Endodermal cell (in vitro differentiated cells): ENCODE measurements around the gene CSTF3. TPM values are rescaled to one million over a fixed set of nuclear protein-coding genes. Genes with fewer than 3 reads are reported as not detected.

Experiments
- DNase-seq: peaks from one replicate; pipeline ENCODE4 v3.0.0-alpha.2; 2017
- H3K27ac ChIP-seq: 2 replicates; pipeline ENCODE4 v1.5.1; 2013; ENCODE audit warnings: mild to moderate bottlenecking, low read depth, low read length, moderate library complexity
- H3K27me3 ChIP-seq: 2 replicates; pipeline ENCODE4 v1.6.1; 2013; ENCODE audit warnings: mild to moderate bottlenecking, low read length, moderate library complexity; ENCODE audit not compliant: insufficient read depth, control insufficient read depth, poor library complexity, severe bottlenecking
- H3K36me3 ChIP-seq: 2 replicates; pipeline ENCODE4 v1.7.0; 2013; ENCODE audit warnings: mild to moderate bottlenecking, low read length, moderate library complexity; ENCODE audit not compliant: control insufficient read depth, insufficient read depth
- H3K4me1 ChIP-seq: one replicate; pipeline ENCODE4 v1.7.0; 2013; ENCODE audit warnings: low read length; ENCODE audit not compliant: control insufficient read depth, insufficient read depth
- H3K4me3 ChIP-seq: 2 replicates; pipeline ENCODE4 v1.5.1; 2013; ENCODE audit warnings: mild to moderate bottlenecking, low read length, moderate library complexity
- H3K9ac ChIP-seq: 2 replicates; pipeline ENCODE4 v1.6.1; 2013; ENCODE audit warnings: mild to moderate bottlenecking, low read length, moderate library complexity; ENCODE audit not compliant: poor library complexity, severe bottlenecking; ENCODE audit errors: extremely low read depth
- H3K9me3 ChIP-seq: 2 replicates; pipeline ENCODE4 v1.6.1; 2013; ENCODE audit warnings: mild to moderate bottlenecking, low read length, moderate library complexity; ENCODE audit not compliant: control insufficient read depth
- H3K27ac Mint-ChIP-seq: 2 replicates; pipeline ENCODE4 v1.8.0; 2020; ENCODE audit warnings: mixed read lengths
- H3K27me3 Mint-ChIP-seq: 2 replicates; pipeline ENCODE4 v1.8.0; 2021; ENCODE audit warnings: mild to moderate bottlenecking, mixed read lengths; ENCODE audit not compliant: insufficient read depth
- H3K36me3 Mint-ChIP-seq: 2 replicates; pipeline ENCODE4 v1.8.0; 2020; ENCODE audit warnings: low read depth, mixed read lengths
- H3K4me1 Mint-ChIP-seq: 2 replicates; pipeline ENCODE4 v1.8.0; 2020; ENCODE audit warnings: mixed read lengths
- H3K4me3 Mint-ChIP-seq: 2 replicates; pipeline ENCODE4 v1.8.0; 2020; ENCODE audit warnings: mild to moderate bottlenecking, moderate library complexity, mixed read lengths
- H3K9me3 Mint-ChIP-seq: 2 replicates; pipeline ENCODE4 v1.8.0; 2020; ENCODE audit warnings: mild to moderate bottlenecking, mixed read lengths
- whole genome bisulfite sequencing, 2 experiments: methylation state at CpG; one replicate each; pipeline versions ENCODE4 v1.1.5 to v1.1.7; 2013; ENCODE audit warnings: missing lambda C conversion rate in 2 of 2, mixed read lengths in 1 of 2; ENCODE audit not compliant: insufficient coverage in 1 of 2, insufficient read length in 1 of 2; 5-methylcytosine and 5-hydroxymethylcytosine counted together
- total RNA-seq, 2 donors: library from RNA; stranded (reverse); fragmentation: NEBNext Ultra II Directional in 1 of 2; extraction: Animal tissue kit (Norgen Biotek cat#: 25700) in 1 of 2; gene quantifications; 2 replicates in 1 of 2; 3 replicates in 1 of 2; pipeline ENCODE4 v1.2.1, GENCODE V29; 2021
- TF ChIP-seq, protein P1 (sequence below): fragments of 200-600 bp; sonication (generic); conservative IDR thresholded peaks from 2 replicates; pipeline ENCODE4 v1.5.0; 2021; ENCODE audit warnings: antibody characterized with exemption, mild to moderate bottlenecking

The CSTF3 gene
- total RNA-seq, 2 donors from 2014 or later = 59.3 to 72.1 TPM

DNA sequence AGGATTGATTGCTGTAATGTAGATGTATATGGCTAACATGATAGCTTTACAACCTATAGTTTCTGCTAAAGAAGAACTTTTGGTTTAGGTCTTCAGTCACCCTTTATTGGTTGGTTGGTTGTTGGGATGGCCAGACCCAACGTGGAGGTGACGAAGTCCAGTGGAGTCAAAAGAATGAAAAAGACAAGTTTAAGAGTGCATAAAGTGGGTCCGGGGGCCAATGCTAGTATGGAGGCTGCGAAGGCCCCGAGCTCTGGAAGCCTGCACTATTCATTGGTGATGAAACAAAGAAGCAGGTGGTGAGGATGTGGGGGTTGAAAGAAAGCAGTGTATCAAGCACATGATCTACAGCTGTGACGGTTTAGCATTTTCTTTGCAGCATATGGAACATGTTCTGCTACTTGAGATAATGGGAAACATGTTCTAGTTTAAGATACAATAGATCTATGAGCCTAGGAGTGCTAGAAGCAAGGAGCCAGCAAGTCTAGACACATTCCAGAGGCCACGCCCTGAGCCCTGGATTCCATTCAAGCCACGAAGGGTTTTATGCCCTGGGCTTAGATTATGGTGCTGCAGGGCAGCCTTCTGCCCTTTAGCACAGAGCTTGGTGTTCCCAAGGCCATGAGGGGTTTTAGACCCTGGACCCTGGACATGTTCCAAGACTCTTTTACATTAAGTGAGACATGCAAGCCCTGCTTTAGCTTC lies 115.6 kb downstream of the CSTF3 start:
- H3K4me3 ChIP-seq = no peak overlapping the region
- no peaks in the 10 kb centered on the region for H3K27me3 ChIP-seq
- Mint-ChIP-seq H3K9me3 (peaks cover 31% of the 10 kb centered on the region), H3K36me3 (peaks cover 70% of the 10 kb centered on the region), H3K27ac (no peak overlapping the region), H3K4me3 (no peak overlapping the region), H3K4me1 (peaks cover 42% of the 10 kb centered on the region), H3K27me3 (no peaks in the 10 kb centered on the region)
- TF ChIP-seq, protein P1, sequence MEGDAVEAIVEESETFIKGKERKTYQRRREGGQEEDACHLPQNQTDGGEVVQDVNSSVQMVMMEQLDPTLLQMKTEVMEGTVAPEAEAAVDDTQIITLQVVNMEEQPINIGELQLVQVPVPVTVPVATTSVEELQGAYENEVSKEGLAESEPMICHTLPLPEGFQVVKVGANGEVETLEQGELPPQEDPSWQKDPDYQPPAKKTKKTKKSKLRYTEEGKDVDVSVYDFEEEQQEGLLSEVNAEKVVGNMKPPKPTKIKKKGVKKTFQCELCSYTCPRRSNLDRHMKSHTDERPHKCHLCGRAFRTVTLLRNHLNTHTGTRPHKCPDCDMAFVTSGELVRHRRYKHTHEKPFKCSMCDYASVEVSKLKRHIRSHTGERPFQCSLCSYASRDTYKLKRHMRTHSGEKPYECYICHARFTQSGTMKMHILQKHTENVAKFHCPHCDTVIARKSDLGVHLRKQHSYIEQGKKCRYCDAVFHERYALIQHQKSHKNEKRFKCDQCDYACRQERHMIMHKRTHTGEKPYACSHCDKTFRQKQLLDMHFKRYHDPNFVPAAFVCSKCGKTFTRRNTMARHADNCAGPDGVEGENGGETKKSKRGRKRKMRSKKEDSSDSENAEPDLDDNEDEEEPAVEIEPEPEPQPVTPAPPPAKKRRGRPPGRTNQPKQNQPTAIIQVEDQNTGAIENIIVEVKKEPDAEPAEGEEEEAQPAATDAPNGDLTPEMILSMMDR = no peak
- no peaks in the 10 kb centered on the region for H3K4me1 ChIP-seq
- no peak overlapping the region for H3K9ac ChIP-seq
- no peak overlapping the region for H3K27ac ChIP-seq
- 96 to 97% methylated on average over 8 of the region's 8 CpGs for WGBS, 2 experiments
- no peak for DNase-seq
- peaks cover 47% of the 10 kb centered on the region for H3K9me3 ChIP-seq
- H3K36me3 ChIP-seq = peaks cover 59% of the 10 kb centered on the region

DNA sequence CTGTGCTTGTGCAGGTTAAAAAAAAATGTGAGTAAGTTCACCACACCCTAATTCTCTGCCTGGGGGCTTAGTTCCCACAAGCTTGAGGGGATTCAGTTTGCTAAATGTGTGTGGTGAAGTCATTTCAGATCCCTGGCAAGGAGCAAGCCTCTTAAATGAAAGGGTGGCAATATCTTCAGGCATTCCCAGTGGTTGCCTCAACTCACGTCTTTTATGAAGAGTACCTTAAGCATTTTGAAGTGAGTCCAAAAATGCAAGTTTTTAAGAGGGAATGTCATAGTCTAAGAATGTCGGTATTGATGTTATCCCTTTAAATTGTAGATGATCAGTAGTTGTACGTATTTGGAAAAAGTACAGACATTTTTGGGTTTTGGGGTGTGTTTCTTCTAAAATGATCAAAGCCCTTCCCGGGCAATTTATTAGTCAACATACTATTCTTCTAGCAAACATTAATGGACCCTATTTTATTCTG lies 117.0 kb downstream of the CSTF3 start:
- Histone ChIP-seq H3K4me1 (no peaks in the 10 kb centered on the region), H3K27ac (no peak overlapping the region), H3K36me3 (peaks cover 59% of the 10 kb centered on the region), H3K9ac (no peak overlapping the region), H3K27me3 (no peaks in the 10 kb centered on the region), H3K4me3 (peak overlapping the region; percentile 36), H3K9me3 (peaks cover 47% of the 10 kb centered on the region)
- WGBS, 2 experiments = 96 to 100% methylated on average over 2 to 3 of the region's 4 CpGs
- H3K27ac Mint-ChIP-seq = no peak overlapping the region
- H3K36me3 Mint-ChIP-seq = peaks cover 70% of the 10 kb centered on the region
- H3K4me3 Mint-ChIP-seq = no peak overlapping the region
- TF ChIP-seq, protein P1 = no peak
- peaks cover 40% of the 10 kb centered on the region for H3K4me1 Mint-ChIP-seq
- DNase-seq = no peak
- peaks cover 31% of the 10 kb centered on the region for H3K9me3 Mint-ChIP-seq
- no peaks in the 10 kb centered on the region for H3K27me3 Mint-ChIP-seq

DNA sequence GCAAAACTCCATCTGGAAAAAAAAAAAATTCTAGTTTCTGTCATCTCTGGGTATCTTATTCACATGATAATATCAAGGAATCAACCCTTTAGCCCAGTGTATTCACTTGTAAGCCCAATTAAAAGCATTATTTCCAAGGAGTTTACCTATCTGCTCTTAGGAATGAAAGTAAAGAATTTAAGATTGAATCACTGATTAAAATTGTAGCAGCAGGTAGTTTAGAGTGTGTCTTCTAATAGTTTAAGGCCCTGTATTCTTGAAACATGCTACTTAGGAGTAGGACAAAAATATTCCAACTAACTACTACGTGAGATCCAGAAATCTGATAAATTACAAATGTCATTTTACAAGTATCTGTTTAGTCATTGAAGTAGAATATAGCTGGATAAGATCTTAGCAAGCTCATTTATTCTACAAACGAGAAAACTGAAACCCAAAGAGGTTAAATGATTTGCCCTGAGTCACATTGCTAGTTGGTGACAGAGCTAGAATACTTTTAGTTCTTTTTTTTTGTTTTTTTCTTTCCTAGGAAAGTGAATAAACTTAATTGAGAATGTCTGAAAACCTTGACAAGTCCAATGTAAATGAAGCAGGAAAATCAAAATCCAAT lies 118.0 kb downstream of the CSTF3 start:
- TF ChIP-seq, protein P1 = no peak
- no peaks in the 10 kb centered on the region for H3K27me3 Mint-ChIP-seq
- no peaks in the 10 kb centered on the region for H3K4me1 ChIP-seq
- peaks cover 54% of the 10 kb centered on the region for H3K36me3 ChIP-seq
- H3K4me3 ChIP-seq = peak overlapping the region; percentile 47
- peaks cover 63% of the 10 kb centered on the region for H3K36me3 Mint-ChIP-seq
- peaks cover 31% of the 10 kb centered on the region for H3K9me3 Mint-ChIP-seq
- H3K4me1 Mint-ChIP-seq = peaks cover 33% of the 10 kb centered on the region
- DNase-seq = no peak
- H3K9ac ChIP-seq = no peak overlapping the region
- WGBS, 2 experiments = 82 to 96% methylated on average over 1 of the region's 2 CpGs
- no peak overlapping the region for H3K27ac ChIP-seq
- peaks cover 47% of the 10 kb centered on the region for H3K9me3 ChIP-seq
- H3K27me3 ChIP-seq = no peaks in the 10 kb centered on the region
- no peak overlapping the region for H3K27ac Mint-ChIP-seq
- H3K4me3 Mint-ChIP-seq = no peak overlapping the region
